SU-DHL-6 (cell line): Measurements from ENCODE around the gene CSPG5.

Source experiments
- H2AFZ ChIP-seq: fragments of 200-600 bp; sonication (generic); 2 replicates; pipeline ENCODE4 v1.6.1; 2014; ENCODE audit warnings: low read depth, mild to moderate bottlenecking, moderate library complexity, mixed read lengths, antibody characterized with exemption, low read length; ENCODE audit not compliant: severe bottlenecking
- H3F3A ChIP-seq: fragments of 200-600 bp; shearing (Covaris generic); 2 replicates; pipeline ENCODE4 v1.6.0; 2016; ENCODE audit warnings: antibody characterized with exemption, mild to moderate bottlenecking; ENCODE audit not compliant: insufficient read depth
- H3K27ac ChIP-seq: fragments of 200-600 bp; sonication (generic); 2 replicates; pipeline ENCODE4 v1.5.1; 2016; ENCODE audit warnings: low read depth, mild to moderate bottlenecking, low read length, moderate library complexity, mixed read lengths
- H3K27me3 ChIP-seq: fragments of 200-600 bp; sonication (generic), shearing (Covaris generic); 2 replicates; pipeline ENCODE4 v1.6.0; 2014; ENCODE audit warnings: mild to moderate bottlenecking, low read length
- H3K36me3 ChIP-seq: fragments of 200-600 bp; sonication (generic); 2 replicates; pipeline ENCODE4 v1.6.1; 2014; ENCODE audit warnings: mild to moderate bottlenecking, low read length, mixed read lengths
- H3K4me2 ChIP-seq: fragments of 300-600, 200-600 bp; shearing (Covaris generic), sonication (generic); 2 replicates; pipeline ENCODE4 v1.6.0; 2014; ENCODE audit warnings: low read length, low read depth, mild to moderate bottlenecking; ENCODE audit not compliant: poor library complexity, severe bottlenecking
- H3K4me3 ChIP-seq: fragments of 200-600 bp; sonication (generic); 2 replicates; pipeline ENCODE4 v1.5.1; 2014; ENCODE audit warnings: antibody characterized with exemption, low read length, mild to moderate bottlenecking, mixed read lengths; ENCODE audit not compliant: insufficient read depth, poor library complexity, severe bottlenecking
- H3K79me2 ChIP-seq: fragments of 200-600 bp; sonication (generic); 2 replicates; pipeline ENCODE4 v1.6.1; 2014; ENCODE audit warnings: mild to moderate bottlenecking, low read length, moderate library complexity; ENCODE audit not compliant: insufficient read depth
- H3K9ac ChIP-seq: fragments of 200-600 bp; sonication (generic); 2 replicates; pipeline ENCODE4 v1.7.0; 2014; ENCODE audit warnings: mild to moderate bottlenecking, low read length
- H3K9me2 ChIP-seq: fragments of 200-600 bp; sonication (generic); replicated peaks from 2 replicates; pipeline ENCODE4 v1.6.1; 2014; ENCODE audit warnings: low read length; ENCODE audit not compliant: insufficient read depth
- H3K9me3 ChIP-seq: fragments of 200-600 bp; sonication (generic); 2 replicates; pipeline ENCODE4 v1.6.1; 2014; ENCODE audit warnings: low read length, mixed read lengths; ENCODE audit not compliant: insufficient read depth
- H4K20me1 ChIP-seq: fragments of 200-600 bp; sonication (generic); 2 replicates; pipeline ENCODE4 v1.6.1; 2014; ENCODE audit warnings: low read depth, mild to moderate bottlenecking, antibody characterized with exemption, low read length, moderate library complexity, mixed read lengths
- EZH2phosphoT487 ChIP-seq: fragments of 200-600 bp; sonication (generic), shearing (Covaris generic); conservative IDR thresholded peaks from 2 replicates; pipeline ENCODE4 v1.6.1; 2018; ENCODE audit warnings: mild to moderate bottlenecking, antibody characterized with exemption, low read length, moderate library complexity, mixed read lengths
- TF ChIP-seq, protein P1 (sequence below): fragments of 200-600 bp; sonication (generic); IDR thresholded peaks from one replicate; pipeline ENCODE4 v1.5.1; 2017; ENCODE audit warnings: antibody characterized with exemption, mild to moderate bottlenecking, low read length, moderate library complexity; ENCODE audit not compliant: insufficient read depth, poor library complexity, severe bottlenecking

Gene CSPG5

DNA sequence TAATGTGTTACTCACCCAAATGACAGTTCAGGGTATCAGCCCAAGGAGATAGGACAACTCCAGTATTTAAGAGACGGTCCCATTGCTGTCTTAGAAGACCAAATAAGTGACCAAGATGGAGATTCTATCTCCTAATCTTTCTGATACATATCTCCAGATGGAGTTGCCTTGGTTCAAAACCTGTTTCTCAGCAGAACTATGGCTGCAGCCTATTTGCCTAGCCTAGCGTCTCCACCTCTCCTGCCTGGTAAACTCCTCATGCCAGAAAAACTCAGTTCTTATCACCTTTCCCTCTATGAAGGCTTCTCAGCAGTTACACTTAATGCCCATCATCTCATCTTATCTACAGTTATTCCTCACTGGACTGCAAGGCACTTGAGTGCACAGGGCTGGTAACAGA lies 1.2 kb upstream of the CSPG5 start:
- no peak overlapping the region for H2AFZ ChIP-seq
- no peaks in the 10 kb centered on the region for H3K9me3 ChIP-seq
- H3K9ac ChIP-seq = no peak overlapping the region
- no peaks in the 10 kb centered on the region for H3K9me2 ChIP-seq
- no peaks in the 10 kb centered on the region for H4K20me1 ChIP-seq
- H3K27me3 ChIP-seq = no peaks in the 10 kb centered on the region
- no peak overlapping the region for H3K4me3 ChIP-seq
- peaks cover 4% of the 10 kb centered on the region; the same call in 1 of the 2 replicates for H3F3A ChIP-seq
- no peaks in the 10 kb centered on the region for H3K79me2 ChIP-seq
- no peak for TF ChIP-seq EZH2phosphoT487
- TF ChIP-seq, protein P1, sequence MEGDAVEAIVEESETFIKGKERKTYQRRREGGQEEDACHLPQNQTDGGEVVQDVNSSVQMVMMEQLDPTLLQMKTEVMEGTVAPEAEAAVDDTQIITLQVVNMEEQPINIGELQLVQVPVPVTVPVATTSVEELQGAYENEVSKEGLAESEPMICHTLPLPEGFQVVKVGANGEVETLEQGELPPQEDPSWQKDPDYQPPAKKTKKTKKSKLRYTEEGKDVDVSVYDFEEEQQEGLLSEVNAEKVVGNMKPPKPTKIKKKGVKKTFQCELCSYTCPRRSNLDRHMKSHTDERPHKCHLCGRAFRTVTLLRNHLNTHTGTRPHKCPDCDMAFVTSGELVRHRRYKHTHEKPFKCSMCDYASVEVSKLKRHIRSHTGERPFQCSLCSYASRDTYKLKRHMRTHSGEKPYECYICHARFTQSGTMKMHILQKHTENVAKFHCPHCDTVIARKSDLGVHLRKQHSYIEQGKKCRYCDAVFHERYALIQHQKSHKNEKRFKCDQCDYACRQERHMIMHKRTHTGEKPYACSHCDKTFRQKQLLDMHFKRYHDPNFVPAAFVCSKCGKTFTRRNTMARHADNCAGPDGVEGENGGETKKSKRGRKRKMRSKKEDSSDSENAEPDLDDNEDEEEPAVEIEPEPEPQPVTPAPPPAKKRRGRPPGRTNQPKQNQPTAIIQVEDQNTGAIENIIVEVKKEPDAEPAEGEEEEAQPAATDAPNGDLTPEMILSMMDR = no peak
- H3K36me3 ChIP-seq = no peaks in the 10 kb centered on the region
- no peak overlapping the region for H3K4me2 ChIP-seq
- no peak overlapping the region for H3K27ac ChIP-seq

DNA sequence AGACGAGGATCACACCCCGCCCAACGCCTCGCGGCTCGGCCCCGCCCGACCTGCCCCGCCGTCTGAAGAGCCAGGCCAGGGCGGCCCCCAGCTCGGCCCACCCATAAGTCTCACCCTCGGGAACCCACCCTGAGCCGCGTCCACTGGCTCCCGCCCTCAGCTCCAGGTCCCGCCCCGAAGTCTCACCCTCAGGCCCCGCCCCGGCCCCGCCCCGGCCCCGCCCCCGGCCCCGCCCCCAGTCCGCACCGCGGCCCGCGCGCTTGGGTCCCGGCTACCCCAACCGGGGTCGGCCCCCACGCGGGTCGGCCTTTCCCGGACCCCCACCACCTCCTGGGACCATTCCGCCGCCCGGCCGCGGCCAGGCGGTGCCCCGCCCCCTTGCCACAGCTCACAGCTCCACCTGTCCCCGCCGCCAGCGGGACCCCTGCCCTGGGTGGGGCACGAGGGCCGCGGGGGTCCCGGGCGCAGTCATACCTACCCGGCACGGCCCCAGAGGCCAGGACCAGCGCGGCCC lies 489 bp downstream of the CSPG5 start:
- Histone ChIP-seq H3K27ac (no peak overlapping the region), H2AFZ (peak overlapping the region; percentile 70), H3K9me3 (no peaks in the 10 kb centered on the region), H3K27me3 (no peaks in the 10 kb centered on the region), H3K79me2 (no peaks in the 10 kb centered on the region), H3K4me2 (peak overlapping the region; percentile 86), H4K20me1 (no peaks in the 10 kb centered on the region), H3K9ac (peak overlapping the region; percentile 49; the same call in 1 of the 2 replicates), H3K36me3 (no peaks in the 10 kb centered on the region), H3K4me3 (peak overlapping the region; percentile 80), H3F3A (peaks cover 4% of the 10 kb centered on the region; the same call in 1 of the 2 replicates), H3K9me2 (no peaks in the 10 kb centered on the region)
- no peak for TF ChIP-seq EZH2phosphoT487
- TF ChIP-seq, protein P1 = no peak

DNA sequence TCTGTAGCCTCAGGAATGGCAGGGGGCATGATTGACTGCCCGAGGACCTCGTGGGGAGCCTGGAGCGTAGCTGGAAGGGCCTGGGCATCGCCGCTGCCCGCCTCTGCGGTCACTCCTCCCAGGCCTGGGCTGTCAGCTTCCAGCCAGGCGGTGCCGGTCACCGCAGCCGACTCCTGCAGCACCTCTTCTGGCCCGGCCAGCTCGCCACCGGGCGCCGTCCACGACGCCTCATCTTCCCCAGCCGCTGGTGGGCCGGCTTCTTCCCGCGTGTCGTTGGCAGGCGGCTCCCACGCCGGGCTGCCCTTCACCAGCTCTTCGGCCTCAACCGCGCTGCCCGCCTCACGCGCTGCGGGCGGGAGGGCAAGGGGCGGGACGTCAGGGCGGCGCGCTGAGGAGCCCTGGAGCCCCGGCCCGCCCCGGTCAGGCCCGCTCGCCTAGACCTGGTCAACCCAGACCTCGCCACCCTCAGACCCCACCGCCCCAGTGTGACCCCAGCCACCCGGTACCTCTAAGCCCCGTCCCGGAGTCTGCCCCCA lies 1.0 kb downstream of the CSPG5 start:
- Histone ChIP-seq H4K20me1 (no peaks in the 10 kb centered on the region), H2AFZ (no peak overlapping the region), H3K9me2 (no peaks in the 10 kb centered on the region), H3K4me2 (peak overlapping the region; percentile 86), H3K9me3 (no peaks in the 10 kb centered on the region), H3K27me3 (no peaks in the 10 kb centered on the region), H3K4me3 (peak overlapping the region; percentile 32), H3K79me2 (no peaks in the 10 kb centered on the region), H3K27ac (no peak overlapping the region), H3K9ac (no peak overlapping the region), H3K36me3 (no peaks in the 10 kb centered on the region), H3F3A (peaks cover 4% of the 10 kb centered on the region; the same call in 1 of the 2 replicates)
- no peak for TF ChIP-seq EZH2phosphoT487
- TF ChIP-seq, protein P1 = no peak
